Esophagus muscularis mucosa (tissue), 4 donors: Measurements from ENCODE around the gene LGR5. TPM values are rescaled to one million over a fixed set of nuclear protein-coding genes. Genes with fewer than 3 reads are reported as not detected.

ENCODE experiments used
- DNase-seq: peaks from one replicate; pipeline ENCODE4 v3.0.0-alpha.2; 2017; ENCODE audit errors: extremely low spot score
- H3K27ac ChIP-seq, 4 donors: fragments of 200-600 bp; sonication (generic); replicated peaks in 1 of 4; 1 replicate in 3 of 4; 2 replicates in 1 of 4; pipeline ENCODE4 v1.5.1; 2016 to 2019; ENCODE audit warnings: mild to moderate bottlenecking in 1 of 4
- H3K27me3 ChIP-seq, 4 donors: fragments of 200-600 bp; sonication (generic); one replicate each; pipeline versions ENCODE4 v1.5.1 to v1.6.0; 2016 to 2019
- H3K36me3 ChIP-seq, 4 donors: fragments of 200-600 bp; sonication (generic); one replicate each; pipeline ENCODE4 v1.5.1; 2016 to 2019
- H3K4me1 ChIP-seq, 4 donors: fragments of 200-600 bp; sonication (generic); one replicate each; pipeline ENCODE4 v1.5.1; 2016 to 2019
- H3K4me3 ChIP-seq, 4 donors: fragments of 200-600 bp; sonication (generic); 1 replicate in 2 of 4; 2 replicates in 2 of 4; pipeline ENCODE4 v1.5.1; 2016 to 2019; ENCODE audit warnings: mild to moderate bottlenecking in 4 of 4, moderate library complexity in 1 of 4
- H3K9me3 ChIP-seq, 4 donors: fragments of 200-600 bp; sonication (generic); 1 replicate in 3 of 4; 2 replicates in 1 of 4; pipeline ENCODE4 v1.5.1; 2016 to 2019
- CTCF ChIP-seq, 3 experiments: fragments of 200-600 bp in 2 of 3; fragments of 450-650 bp in 1 of 3; sonication (generic) in 2 of 3; IDR thresholded peaks; one replicate each; pipeline ENCODE4 v1.5.1; 2017 to 2019; ENCODE audit warnings: antibody characterized with exemption in 3 of 3, mild to moderate bottlenecking in 2 of 3, moderate library complexity in 1 of 3
- EP300 ChIP-seq: sonication (generic); formaldehyde crosslinking; IDR thresholded peaks from one replicate; pipeline ENCODE4 v1.6.1; 2017; ENCODE audit warnings: antibody characterized with exemption
- POLR2A ChIP-seq: fragments of 450-650 bp; IDR thresholded peaks from one replicate; pipeline ENCODE4 v1.6.1; 2017; ENCODE audit warnings: antibody characterized with exemption, moderate library complexity, mild to moderate bottlenecking, low read depth
- POLR2AphosphoS5 ChIP-seq, 2 donors: sonication (generic); formaldehyde crosslinking; IDR thresholded peaks; one replicate each; pipeline ENCODE4 v1.6.1; 2017; ENCODE audit warnings: antibody characterized with exemption in 2 of 2
- WGBS: methylation state at CpG from one replicate; pipeline ENCODE4 v1.1.5; 2018; 5-methylcytosine and 5-hydroxymethylcytosine counted together
- intact Hi-C: fragments of 100-400 bp; cut with DNase I; formaldehyde crosslinking; loops from one replicate; pipeline ENCODE4 v1.15.1; 2023
- total RNA-seq, 4 donors: library from RNA; depleted of rRNA; stranded (reverse); fragments of >200 nt; gene quantifications; one replicate each; pipeline versions ENCODE4 v1.1.0 to v1.2.1, GENCODE V29; 2016

LGR5 gene
- total RNA-seq, 4 donors from 2014 or later: under 0.01 to 0.39 (median 0.34) TPM; not detected in 1

- Histone ChIP-seq H3K4me3 (no peak overlapping the region), H3K36me3 (no peaks in the 10 kb centered on the region), H3K9me3 (no peaks in the 10 kb centered on the region), H3K27ac (no peak overlapping the region), H3K27me3 (no peaks in the 10 kb centered on the region), H3K4me1 (no peaks in the 10 kb centered on the region)
- 39% methylated on average over 3 of the region's 3 CpGs for WGBS
- intact Hi-C loops: no loop called here
- no peak for DNase-seq
- no peak for TF ChIP-seq CTCF (IDR thresholded peaks at IDR 0.05)
- TF ChIP-seq POLR2AphosphoS5 (IDR thresholded peaks at IDR 0.05): no peak
- TF ChIP-seq EP300: no peak
- no peak for TF ChIP-seq POLR2A
Measured at GRCh38 chr12:71503579-71504391, 64.2 kb downstream of the LGR5 start.

GRCh38 chr12:71504476-71504875 lies 64.9 kb downstream of the LGR5 start:
- Histone ChIP-seq H3K27me3 (no peaks in the 10 kb centered on the region), H3K36me3 (no peaks in the 10 kb centered on the region), H3K9me3 (no peaks in the 10 kb centered on the region), H3K4me1 (no peaks in the 10 kb centered on the region), H3K4me3 (no peak overlapping the region), H3K27ac (no peak overlapping the region)
- no peak for DNase-seq
- 25% methylated on average over 3 of the region's 3 CpGs for WGBS
- TF ChIP-seq EP300 (no peak), POLR2A (no peak), CTCF (IDR thresholded peaks at IDR 0.05) (no peak), POLR2AphosphoS5 (IDR thresholded peaks at IDR 0.05) (no peak)
- intact Hi-C loops: no loop called here

GRCh38 chr12:71509705-71510104 lies 70.1 kb downstream of the LGR5 start:
- no peaks in the 10 kb centered on the region for H3K9me3 ChIP-seq
- intact Hi-C loops: no loop called here
- TF ChIP-seq CTCF (IDR thresholded peaks at IDR 0.05) (no peak), POLR2AphosphoS5 (IDR thresholded peaks at IDR 0.05) (no peak), POLR2A (no peak), EP300 (no peak)
- no peak overlapping the region for H3K27ac ChIP-seq
- no peaks in the 10 kb centered on the region for H3K36me3 ChIP-seq
- no peaks in the 10 kb centered on the region for H3K4me1 ChIP-seq
- H3K27me3 ChIP-seq: no peaks in the 10 kb centered on the region
- 70% methylated on average over 3 of the region's 3 CpGs for WGBS
- no peak overlapping the region for H3K4me3 ChIP-seq
- DNase-seq: no peak

- Histone ChIP-seq H3K27ac (no peak overlapping the region), H3K4me1 (no peaks in the 10 kb centered on the region), H3K27me3 (no peaks in the 10 kb centered on the region), H3K9me3 (no peaks in the 10 kb centered on the region), H3K4me3 (no peak overlapping the region), H3K36me3 (no peaks in the 10 kb centered on the region)
- intact Hi-C loops: no loop called here
- 93% methylated on average over 2 of the region's 2 CpGs for WGBS
- no peak for DNase-seq
- no peak for TF ChIP-seq EP300
- no peak for TF ChIP-seq POLR2AphosphoS5 (IDR thresholded peaks at IDR 0.05)
- TF ChIP-seq POLR2A: no peak
Measured at GRCh38 chr12:71517145-71517846, 77.7 kb downstream of the LGR5 start.

GRCh38 chr12:71521125-71521524 lies 81.5 kb downstream of the LGR5 start:
- Histone ChIP-seq H3K9me3 (no peaks in the 10 kb centered on the region), H3K4me1 (no peaks in the 10 kb centered on the region), H3K27ac (no peak overlapping the region), H3K27me3 (peaks cover 0 to 2% (median 0%) of the 10 kb centered on the region in 4 donors), H3K36me3 (no peaks in the 10 kb centered on the region), H3K4me3 (no peak overlapping the region)
- no peak for DNase-seq
- WGBS: 83% methylated on average over 4 of the region's 4 CpGs
- intact Hi-C loops: no loop called here
- TF ChIP-seq CTCF (IDR thresholded peaks at IDR 0.05): no peak
- no peak for TF ChIP-seq POLR2AphosphoS5 (IDR thresholded peaks at IDR 0.05)
- TF ChIP-seq POLR2A: no peak
- no peak for TF ChIP-seq EP300
